HepG2 (cell line): ENCODE data around the gene PRIMPOL. TPM values are rescaled to one million over a fixed set of nuclear protein-coding genes. Genes with fewer than 3 reads are reported as not detected.

ENCODE experiments used
- ATAC-seq: fragments of 200-7000 bp; cut with Tn5 transposase; 3 replicates; pipeline ENCODE4 v1.9.1; 2020; ENCODE audit warnings: mild to moderate bottlenecking, moderate library complexity
- BruUV-seq: library from RNA; stranded (reverse); fragments of 400-500 nt; replicated peaks from 2 replicates; lab custom pipeline; 2021; lab: Mats Ljungman, UMichigan
- CTCF ChIA-PET: fragments of 300-600 bp; formaldehyde crosslinking; extraction: SDS; loops from one replicate; lab custom pipeline; 2021; ENCODE audit warnings: low total read pairs, inconsistent platforms, low intra/inter-chr PET ratio; lab: Yijun Ruan, JAX
- POLR2A ChIA-PET: fragments of 350-600 bp; sonication (Branson Sonifier 250); formaldehyde crosslinking; loops from one replicate; lab custom pipeline; 2020; ENCODE audit warnings: antibody characterized with exemption, inconsistent platforms; lab: Yijun Ruan, JAX
- DNase-seq: peaks from one replicate; pipeline ENCODE4 v3.0.0-alpha.2; 2015; ENCODE audit warnings: low spot score
- FAIRE-seq: peaks from 3 replicates; lab custom pipeline; 2011; peaks lifted over from hg19 to GRCh38; lab: Jason Lieb, UNC
- H2AFZ ChIP-seq: one replicate; pipeline ENCODE4 v1.6.1; 2011; ENCODE audit warnings: low read length, inconsistent platforms
- H3K27ac ChIP-seq: fragments of 300-600 bp; 3 replicates; pipeline ENCODE4 v1.8.0; 2011; ENCODE audit warnings: mixed run types, mild to moderate bottlenecking, mixed read lengths, low read length, inconsistent platforms; ENCODE audit not compliant: insufficient read depth; ENCODE audit errors: extremely low read length
- H3K27me3 ChIP-seq, 2 experiments: fragments of 200-600 bp in 1 of 2; 2 replicates in 1 of 2; 3 replicates in 1 of 2; pipeline versions ENCODE4 v1.6.0 to v1.8.0; 2011; ENCODE audit warnings: low read length in 2 of 2, mild to moderate bottlenecking in 2 of 2, moderate library complexity in 2 of 2, inconsistent platforms in 1 of 2; ENCODE audit not compliant: insufficient read depth in 2 of 2, control insufficient read depth in 1 of 2
- H3K36me3 ChIP-seq, 2 experiments: fragments of 200-600 bp in 1 of 2; replicated peaks in 1 of 2; 2 replicates in 1 of 2; 3 replicates in 1 of 2; pipeline versions ENCODE4 v1.5.1 to v1.8.0; 2011; ENCODE audit warnings: low read length in 2 of 2, inconsistent platforms in 1 of 2; ENCODE audit not compliant: insufficient read depth in 2 of 2, control insufficient read depth in 1 of 2
- H3K4me1 ChIP-seq: 2 replicates; pipeline ENCODE4 v1.5.1; 2012; ENCODE audit warnings: low read length, inconsistent platforms; ENCODE audit not compliant: insufficient read depth
- H3K4me2 ChIP-seq: 2 replicates; pipeline ENCODE4 v1.6.0; 2011; ENCODE audit warnings: low read depth, low read length, inconsistent platforms
- H3K4me3 ChIP-seq, 3 experiments: fragments of 200-600 bp in 1 of 3; sonication (generic), shearing (Covaris generic) in 1 of 3; replicated peaks in 1 of 3; 2 replicates each; pipeline ENCODE4 v1.5.1; 2011 to 2016; ENCODE audit warnings: low read length in 3 of 3, inconsistent platforms in 2 of 3, low read depth in 2 of 3, mild to moderate bottlenecking in 2 of 3, control low read depth in 1 of 3, mixed read lengths in 1 of 3; ENCODE audit not compliant: insufficient read depth in 1 of 3
- H3K79me2 ChIP-seq: one replicate; pipeline ENCODE4 v1.6.1; 2011; ENCODE audit warnings: low read length, inconsistent platforms; ENCODE audit not compliant: insufficient read depth
- H3K9ac ChIP-seq: 2 replicates; pipeline ENCODE4 v1.6.0; 2011; ENCODE audit warnings: mild to moderate bottlenecking, low read depth, low read length, inconsistent platforms; ENCODE audit not compliant: insufficient read depth
- H3K9me3 ChIP-seq: 2 replicates; pipeline ENCODE4 v1.5.1; 2012; ENCODE audit warnings: mild to moderate bottlenecking, low read length
- H4K20me1 ChIP-seq: 2 replicates; pipeline ENCODE4 v1.6.0; 2011; ENCODE audit warnings: inconsistent platforms, mild to moderate bottlenecking, low read length, moderate library complexity; ENCODE audit not compliant: insufficient read depth
- TEAD3 ChIP-seq: optimal IDR thresholded peaks from 2 replicates; pipeline ENCODE3; 2016; ENCODE audit warnings: borderline replicate concordance
- ZNF3 ChIP-seq: IDR thresholded peaks from 2 replicates; pipeline ENCODE4 v1.7.0; 2017; ENCODE audit warnings: inconsistent platforms
- ZNF839 ChIP-seq: sonication (generic); formaldehyde crosslinking; IDR thresholded peaks from 2 replicates; pipeline ENCODE4 v1.4.0; 2020; ENCODE audit warnings: missing genetic modification reagents, mild to moderate bottlenecking, borderline replicate concordance
- WGBS: methylation state at CpG from one replicate; pipeline ENCODE4 v1.1.6; 2017; ENCODE audit warnings: low lambda C conversion rate; 5-methylcytosine and 5-hydroxymethylcytosine counted together
- in situ Hi-C: cut with HindIII; loops from 2 replicates; pipeline ENCODE4 v1.10.0; 2017; ENCODE audit warnings: low pct_unique_long_range_greater_than_20kb; ENCODE audit not compliant: extremely low pct_ligation_motif_present
- intact Hi-C: fragments of 100-400 bp; cut with micrococcal nuclease; formaldehyde crosslinking; loops from one replicate; pipeline ENCODE4 v1.10.0; 2022; ENCODE audit not compliant: unreplicated experiment
- polyA plus RNA-seq, 8 experiments: library from polyadenylated mRNA; depleted of rRNA in 3 of 8; stranded (reverse) in 7 of 8; unstranded in 1 of 8; fragments of >200 nt; fragmentation: Illumina TruSeq in 4 of 8; extraction: Trizol in 4 of 8; gene quantifications; 2 replicates each; pipeline versions ENCODE4 v1.2.1 to v1.2.3, GENCODE V29; 2011 to 2016; ENCODE audit warnings: low read depth in 4 of 8, missing spikeins in 1 of 8, mixed read lengths in 1 of 8; ENCODE audit not compliant: insufficient read depth in 1 of 8
- total RNA-seq, 5 experiments: library from RNA; depleted of rRNA; stranded (reverse); fragments of >200 nt; fragmentation: Illumina TruSeq; extraction: Trizol; gene quantifications; 2 replicates each; pipeline ENCODE4 v1.2.3, GENCODE V29; 2016; ENCODE audit warnings: low read depth in 1 of 5
- TF ChIP-seq, protein P1 (sequence below): sonication (generic); formaldehyde crosslinking; IDR thresholded peaks from 2 replicates; pipeline ENCODE4 v1.5.0; 2020; ENCODE audit warnings: mild to moderate bottlenecking, missing genetic modification reagents
- TF ChIP-seq, protein P2 (sequence below): sonication (generic); formaldehyde crosslinking; IDR thresholded peaks from 2 replicates; pipeline ENCODE4 v1.4.0; 2020; ENCODE audit warnings: missing genetic modification reagents

PRIMPOL gene
- total and polyA plus RNA-seq, 2 of the 13 experiments (the other 11 are each of a cell fraction or from before 2014, with no cell fraction given): 7.3 to 11.0 TPM

DNA sequence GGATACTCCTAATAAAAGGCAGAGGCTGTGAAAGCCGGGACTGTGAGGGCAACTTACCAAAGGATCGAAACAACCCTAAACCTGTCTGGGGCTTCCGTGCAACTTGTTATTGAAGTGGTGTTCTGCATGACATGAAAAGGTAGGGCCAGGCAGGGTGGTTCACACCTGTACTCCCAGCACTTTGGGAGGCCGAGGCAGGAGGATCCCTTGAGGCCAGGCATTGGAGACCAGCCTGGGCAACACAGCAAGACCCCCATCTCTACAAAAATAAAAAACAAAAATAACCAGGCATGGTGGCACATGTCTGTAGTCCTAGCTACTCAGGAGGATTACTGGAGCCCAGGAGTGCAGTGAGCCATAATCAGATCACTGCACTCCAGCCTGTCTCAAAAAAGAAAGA, 12.6 kb upstream of the PRIMPOL start:
- peaks cover 26% of the 10 kb centered on the region for H3K4me1 ChIP-seq
- H3K4me3 ChIP-seq: no peak overlapping the region
- H3K9me3 ChIP-seq: no peaks in the 10 kb centered on the region
- no peak overlapping the region for H2AFZ ChIP-seq
- no peak for ATAC-seq
- in situ Hi-C loops: no loop called here
- DNase-seq: no peak
- POLR2A ChIA-PET: interaction anchor here (1.4 to 2.0 kb wide), 2 partner anchors 12 kb away, joined by 4 to 10 read pairs; partner anchors contain the start of genes CASP3 and PRIMPOL
- H3K36me3 ChIP-seq: peaks cover 15 to 42% of the 10 kb centered on the region in 2 experiments
- WGBS: 100% methylated on average over 4 of the region's 4 CpGs
- peaks cover 39% of the 10 kb centered on the region for H3K79me2 ChIP-seq
- no peak overlapping the region for H3K27ac ChIP-seq
- H3K4me2 ChIP-seq: no peak overlapping the region
- CTCF ChIA-PET: no interaction called here
- FAIRE-seq: no peak
- BruUV-seq: no TSS peak
- TF ChIP-seq TEAD3 (no peak), ZNF3 (CRISPR knock-in tag) (no peak), ZNF839 (CRISPR knock-in tag) (no peak)
- TF ChIP-seq, protein P1, sequence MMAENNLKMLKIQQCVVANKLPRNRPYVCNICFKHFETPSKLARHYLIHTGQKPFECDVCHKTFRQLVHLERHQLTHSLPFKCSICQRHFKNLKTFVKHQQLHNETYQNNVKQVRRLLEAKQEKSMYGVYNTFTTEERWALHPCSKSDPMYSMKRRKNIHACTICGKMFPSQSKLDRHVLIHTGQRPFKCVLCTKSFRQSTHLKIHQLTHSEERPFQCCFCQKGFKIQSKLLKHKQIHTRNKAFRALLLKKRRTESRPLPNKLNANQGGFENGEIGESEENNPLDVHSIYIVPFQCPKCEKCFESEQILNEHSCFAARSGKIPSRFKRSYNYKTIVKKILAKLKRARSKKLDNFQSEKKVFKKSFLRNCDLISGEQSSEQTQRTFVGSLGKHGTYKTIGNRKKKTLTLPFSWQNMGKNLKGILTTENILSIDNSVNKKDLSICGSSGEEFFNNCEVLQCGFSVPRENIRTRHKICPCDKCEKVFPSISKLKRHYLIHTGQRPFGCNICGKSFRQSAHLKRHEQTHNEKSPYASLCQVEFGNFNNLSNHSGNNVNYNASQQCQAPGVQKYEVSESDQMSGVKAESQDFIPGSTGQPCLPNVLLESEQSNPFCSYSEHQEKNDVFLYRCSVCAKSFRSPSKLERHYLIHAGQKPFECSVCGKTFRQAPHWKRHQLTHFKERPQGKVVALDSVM (CRISPR knock-in tag): peak; percentile 47
- TF ChIP-seq, protein P2, sequence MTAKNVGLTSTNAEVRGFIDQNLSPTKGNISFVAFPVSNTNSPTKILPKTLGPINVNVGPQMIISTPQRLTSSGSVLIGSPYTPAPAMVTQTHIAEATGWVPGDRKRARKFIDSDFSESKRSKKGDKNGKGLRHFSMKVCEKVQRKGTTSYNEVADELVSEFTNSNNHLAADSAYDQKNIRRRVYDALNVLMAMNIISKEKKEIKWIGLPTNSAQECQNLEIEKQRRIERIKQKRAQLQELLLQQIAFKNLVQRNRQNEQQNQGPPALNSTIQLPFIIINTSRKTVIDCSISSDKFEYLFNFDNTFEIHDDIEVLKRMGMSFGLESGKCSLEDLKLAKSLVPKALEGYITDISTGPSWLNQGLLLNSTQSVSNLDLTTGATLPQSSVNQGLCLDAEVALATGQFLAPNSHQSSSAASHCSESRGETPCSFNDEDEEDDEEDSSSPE (CRISPR knock-in tag): no peak
- H3K27me3 ChIP-seq: no peaks in the 10 kb centered on the region
- H4K20me1 ChIP-seq: no peaks in the 10 kb centered on the region
- H3K9ac ChIP-seq: no peak overlapping the region
- intact Hi-C loops: no loop called here
